NB4 (cell line): ENCODE data around the gene SARNP.

Experiments used
- DNase-seq: peaks from one replicate; pipeline ENCODE4 v3.0.0; 2010; ENCODE audit warnings: low read depth
- H3K4me3 ChIP-seq: one replicate; pipeline ENCODE4 v1.5.1; 2011; ENCODE audit warnings: mild to moderate bottlenecking, low read depth, low read length, moderate library complexity
- MYC ChIP-seq: IDR thresholded peaks from 2 replicates; pipeline ENCODE4 v1.6.1; 2011; ENCODE audit warnings: low read depth, low read length
- POLR2A ChIP-seq: IDR thresholded peaks from 2 replicates; pipeline ENCODE4 v1.6.1; 2011; ENCODE audit warnings: mild to moderate bottlenecking; ENCODE audit not compliant: insufficient read length; ENCODE audit errors: extremely low read depth
- TF ChIP-seq, protein P1 (sequence below): IDR thresholded peaks from 2 replicates; pipeline ENCODE4 v1.6.1; 2011; ENCODE audit warnings: low read depth, low read length
- TF ChIP-seq, protein P2 (sequence below): IDR thresholded peaks from one replicate; pipeline ENCODE4 v1.5.1; 2012; ENCODE audit warnings: low read depth, low read length

The SARNP gene

GRCh38 chr12:55737581-55738122 lies 79.9 kb downstream of the SARNP start:
- DNase-seq: no peak
- H3K4me3 ChIP-seq: peak overlapping the region; percentile 75
- no peak for TF ChIP-seq MYC
- no peak for TF ChIP-seq POLR2A
- TF ChIP-seq, protein P1, sequence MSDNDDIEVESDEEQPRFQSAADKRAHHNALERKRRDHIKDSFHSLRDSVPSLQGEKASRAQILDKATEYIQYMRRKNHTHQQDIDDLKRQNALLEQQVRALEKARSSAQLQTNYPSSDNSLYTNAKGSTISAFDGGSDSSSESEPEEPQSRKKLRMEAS: no peak

GRCh38 chr12:55736780-55737580 lies 80.5 kb downstream of the SARNP start:
- no peak overlapping the region for H3K4me3 ChIP-seq
- TF ChIP-seq MYC (no peak), POLR2A (no peak)
- TF ChIP-seq, protein P1: 0 out of 2 replicates have a peak, but pooled peaks have one; percentile 39
- TF ChIP-seq, protein P2, sequence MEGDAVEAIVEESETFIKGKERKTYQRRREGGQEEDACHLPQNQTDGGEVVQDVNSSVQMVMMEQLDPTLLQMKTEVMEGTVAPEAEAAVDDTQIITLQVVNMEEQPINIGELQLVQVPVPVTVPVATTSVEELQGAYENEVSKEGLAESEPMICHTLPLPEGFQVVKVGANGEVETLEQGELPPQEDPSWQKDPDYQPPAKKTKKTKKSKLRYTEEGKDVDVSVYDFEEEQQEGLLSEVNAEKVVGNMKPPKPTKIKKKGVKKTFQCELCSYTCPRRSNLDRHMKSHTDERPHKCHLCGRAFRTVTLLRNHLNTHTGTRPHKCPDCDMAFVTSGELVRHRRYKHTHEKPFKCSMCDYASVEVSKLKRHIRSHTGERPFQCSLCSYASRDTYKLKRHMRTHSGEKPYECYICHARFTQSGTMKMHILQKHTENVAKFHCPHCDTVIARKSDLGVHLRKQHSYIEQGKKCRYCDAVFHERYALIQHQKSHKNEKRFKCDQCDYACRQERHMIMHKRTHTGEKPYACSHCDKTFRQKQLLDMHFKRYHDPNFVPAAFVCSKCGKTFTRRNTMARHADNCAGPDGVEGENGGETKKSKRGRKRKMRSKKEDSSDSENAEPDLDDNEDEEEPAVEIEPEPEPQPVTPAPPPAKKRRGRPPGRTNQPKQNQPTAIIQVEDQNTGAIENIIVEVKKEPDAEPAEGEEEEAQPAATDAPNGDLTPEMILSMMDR: peak; percentile 94
- DNase-seq: peak; percentile 78

DNA sequence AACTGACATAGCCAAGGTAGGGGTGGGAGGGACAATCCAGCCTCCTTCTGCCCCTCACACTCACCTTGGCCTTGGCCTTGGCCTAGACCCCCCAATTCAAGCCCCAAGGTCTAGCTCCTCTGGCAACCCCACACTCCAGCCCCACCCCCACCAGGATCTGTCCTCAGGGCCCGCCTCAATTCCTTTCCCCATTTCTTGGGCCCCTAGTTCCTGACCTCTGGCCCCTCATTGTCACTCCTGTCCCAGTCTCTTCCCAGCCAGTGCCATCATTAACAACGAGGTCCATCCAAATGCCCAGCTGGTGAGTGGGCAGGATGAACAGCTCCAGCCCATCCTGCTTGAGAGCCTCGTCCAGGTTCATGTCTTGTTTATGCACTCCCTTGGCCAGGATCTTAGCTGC lies 81.4 kb downstream of the SARNP start:
- H3K4me3 ChIP-seq: no peak overlapping the region
- no peak for DNase-seq
- TF ChIP-seq, protein P1: no peak
- TF ChIP-seq MYC (no peak), POLR2A (no peak)
- TF ChIP-seq, protein P2: no peak

DNA sequence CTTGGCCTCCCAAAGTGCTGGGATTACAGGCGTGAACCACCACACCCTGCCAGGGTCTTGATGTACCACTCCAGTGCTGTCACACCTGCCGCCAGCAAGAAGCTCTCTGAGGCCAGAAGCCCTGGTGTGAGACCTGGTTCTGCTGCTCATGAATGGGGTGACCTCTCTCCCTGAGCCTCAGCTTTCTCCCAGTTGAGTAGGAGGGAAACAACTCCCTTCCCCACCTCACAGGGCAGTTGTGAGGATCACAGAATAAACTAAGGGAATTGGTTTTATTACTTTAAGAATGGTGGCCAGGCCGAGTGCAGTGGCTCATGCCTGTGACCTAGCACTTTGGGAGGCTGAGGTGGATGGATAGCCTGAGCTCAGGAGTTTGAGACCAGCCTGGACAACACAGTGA lies 82.9 kb downstream of the SARNP start:
- DNase-seq: no peak
- TF ChIP-seq, protein P2: no peak
- TF ChIP-seq, protein P1: no peak
- TF ChIP-seq MYC (no peak), POLR2A (no peak)
- H3K4me3 ChIP-seq: no peak overlapping the region

DNA sequence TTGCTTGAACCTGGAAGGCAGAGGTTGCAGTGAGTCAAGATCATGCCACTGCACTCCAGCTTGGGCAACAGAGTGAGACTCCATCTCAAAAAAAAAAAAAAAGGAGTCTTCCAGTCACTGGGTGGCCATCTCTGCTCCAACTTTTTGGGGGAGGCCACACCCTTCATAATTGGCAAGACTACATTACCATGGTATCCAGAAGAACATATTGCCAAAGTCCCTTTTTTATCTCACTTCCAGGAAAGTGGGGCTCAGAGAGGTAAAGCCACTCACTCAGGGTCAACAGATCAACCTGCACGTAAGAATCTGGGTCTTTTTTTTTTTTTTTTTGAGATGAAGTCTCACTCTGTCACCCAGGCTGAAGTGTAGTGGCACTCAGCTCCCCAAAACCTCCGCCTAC lies 83.7 kb downstream of the SARNP start:
- DNase-seq: no peak
- no peak overlapping the region for H3K4me3 ChIP-seq
- no peak for TF ChIP-seq MYC
- TF ChIP-seq, protein P2: no peak

DNA sequence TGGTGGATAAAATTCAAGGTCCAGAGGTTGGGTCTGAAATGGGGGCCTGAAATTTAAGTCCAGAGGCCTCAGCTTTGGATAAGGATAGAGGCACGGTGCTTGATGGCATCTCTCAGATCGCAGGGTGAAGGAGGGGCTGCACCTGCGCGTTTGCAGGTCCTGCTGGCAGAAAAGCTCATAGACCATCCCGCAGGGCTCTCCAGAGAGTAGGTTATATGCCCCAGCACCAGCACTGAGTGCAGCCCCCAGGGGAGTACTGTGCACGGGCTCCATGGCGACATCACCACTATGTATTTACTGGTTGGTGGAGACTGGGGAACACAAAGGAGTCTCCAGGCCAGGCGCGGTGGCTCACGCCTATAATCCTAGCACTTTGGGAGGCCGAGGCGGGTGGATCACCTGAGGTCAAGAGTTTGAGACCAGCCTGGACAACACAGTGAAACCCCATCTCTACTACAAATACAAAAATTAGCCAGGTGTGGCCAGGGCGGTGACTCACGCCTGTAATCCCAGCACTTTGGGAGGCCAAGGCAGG lies 84.4 kb downstream of the SARNP start:
- TF ChIP-seq MYC (no peak), POLR2A (no peak)
- TF ChIP-seq, protein P2: no peak
- TF ChIP-seq, protein P1: no peak
- H3K4me3 ChIP-seq: no peak overlapping the region
- DNase-seq: no peak
